AG04450 (cell line): ENCODE results near the gene FAM151A. TPM values are rescaled to one million over a fixed set of nuclear protein-coding genes. Genes with fewer than 3 reads are reported as not detected.

Experiments used
- CTCF ChIA-PET: fragments of 300-600, 350-600 bp; formaldehyde crosslinking; extraction: SDS; loops from one replicate; lab custom pipeline; 2022; ENCODE audit warnings: antibody characterized with exemption, inconsistent platforms; lab: Charles Lee
- POLR2A ChIA-PET: fragments of 350-600 bp; formaldehyde crosslinking; extraction: SDS; loops from one replicate; lab custom pipeline; 2021; ENCODE audit warnings: antibody characterized with exemption, inconsistent platforms; lab: Yijun Ruan, JAX
- DNase-seq: peaks from one replicate; pipeline ENCODE4 v3.0.0-alpha.2; 2011; ENCODE audit warnings: low read depth, low spot score
- H3K27ac ChIP-seq: one replicate; pipeline ENCODE4 v1.5.1; 2012; ENCODE audit warnings: low read depth, low read length, control low read depth
- H3K27me3 ChIP-seq: one replicate; pipeline ENCODE4 v1.6.0; 2012; ENCODE audit warnings: low read length; ENCODE audit not compliant: control insufficient read depth, insufficient read depth
- H3K4me3 ChIP-seq: 2 replicates; pipeline ENCODE4 v1.5.1; 2011; ENCODE audit warnings: mild to moderate bottlenecking, low read depth, low read length, control low read depth
- H3K9me3 ChIP-seq: 2 replicates; pipeline ENCODE4 v1.5.1; 2012; ENCODE audit warnings: low read length; ENCODE audit not compliant: control insufficient read depth, insufficient read depth
- polyA plus RNA-seq: library from polyadenylated mRNA; depleted of rRNA; stranded (reverse); fragments of >200 nt; gene quantifications from 2 replicates; pipeline ENCODE4 v1.2.3, GENCODE V29; 2011
- TF ChIP-seq, protein P1 (sequence below): IDR thresholded peaks from 2 replicates; pipeline ENCODE4 v1.5.1; 2011; ENCODE audit warnings: low read depth, low read length, control low read depth, inconsistent platforms

The FAM151A gene
- polyA plus RNA-seq, 1 experiment = not detected

DNA sequence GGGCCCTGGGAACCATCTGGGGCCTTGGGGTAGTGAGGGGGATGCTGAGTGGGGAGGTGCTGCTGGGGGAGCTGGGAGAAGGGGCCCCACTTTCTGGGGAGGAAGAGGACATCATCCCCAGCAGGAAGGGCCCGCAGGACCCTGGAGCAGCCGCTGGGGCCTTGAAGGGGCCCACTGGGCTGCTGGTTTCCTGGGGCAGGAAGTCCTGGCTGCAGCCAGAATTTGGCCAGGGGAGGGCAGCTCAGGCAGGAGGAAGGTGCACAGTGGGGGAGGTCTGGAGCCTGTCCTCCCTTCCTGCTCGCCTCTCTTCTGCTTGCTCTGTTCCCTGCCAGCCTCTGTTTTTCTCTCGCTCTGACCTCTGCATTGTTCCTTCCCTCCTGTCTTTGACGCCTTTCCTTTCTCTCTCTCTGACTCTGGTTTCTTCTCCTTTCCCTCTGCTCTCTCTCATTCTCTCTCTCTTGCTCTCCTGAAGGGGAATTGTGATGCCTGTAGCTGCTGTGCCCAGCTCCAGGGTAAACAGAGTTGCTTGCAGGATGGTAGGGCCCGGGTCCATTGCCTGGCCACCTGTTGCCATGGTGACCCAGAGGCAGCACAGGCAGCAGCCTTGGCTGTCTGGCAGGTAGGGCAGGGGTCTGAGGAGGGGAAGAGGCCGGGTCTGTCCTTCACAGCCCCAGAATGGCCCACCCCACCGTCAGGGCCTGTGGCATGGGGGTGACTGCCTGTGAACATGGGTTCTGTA is 51.4 kb downstream of the FAM151A start:
- ChIA-PET POLR2A (no interaction called here), CTCF (interaction anchor here (0.7 kb wide), 2 partner anchors 82 to 317 kb away, joined by 3 read pairs; no protein-coding TSS in a partner anchor)
- Histone ChIP-seq H3K9me3 (no peaks in the 10 kb centered on the region), H3K4me3 (no peak overlapping the region), H3K27ac (no peak overlapping the region), H3K27me3 (no peaks in the 10 kb centered on the region)
- TF ChIP-seq, protein P1, sequence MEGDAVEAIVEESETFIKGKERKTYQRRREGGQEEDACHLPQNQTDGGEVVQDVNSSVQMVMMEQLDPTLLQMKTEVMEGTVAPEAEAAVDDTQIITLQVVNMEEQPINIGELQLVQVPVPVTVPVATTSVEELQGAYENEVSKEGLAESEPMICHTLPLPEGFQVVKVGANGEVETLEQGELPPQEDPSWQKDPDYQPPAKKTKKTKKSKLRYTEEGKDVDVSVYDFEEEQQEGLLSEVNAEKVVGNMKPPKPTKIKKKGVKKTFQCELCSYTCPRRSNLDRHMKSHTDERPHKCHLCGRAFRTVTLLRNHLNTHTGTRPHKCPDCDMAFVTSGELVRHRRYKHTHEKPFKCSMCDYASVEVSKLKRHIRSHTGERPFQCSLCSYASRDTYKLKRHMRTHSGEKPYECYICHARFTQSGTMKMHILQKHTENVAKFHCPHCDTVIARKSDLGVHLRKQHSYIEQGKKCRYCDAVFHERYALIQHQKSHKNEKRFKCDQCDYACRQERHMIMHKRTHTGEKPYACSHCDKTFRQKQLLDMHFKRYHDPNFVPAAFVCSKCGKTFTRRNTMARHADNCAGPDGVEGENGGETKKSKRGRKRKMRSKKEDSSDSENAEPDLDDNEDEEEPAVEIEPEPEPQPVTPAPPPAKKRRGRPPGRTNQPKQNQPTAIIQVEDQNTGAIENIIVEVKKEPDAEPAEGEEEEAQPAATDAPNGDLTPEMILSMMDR = no peak
- DNase-seq = no peak

DNA sequence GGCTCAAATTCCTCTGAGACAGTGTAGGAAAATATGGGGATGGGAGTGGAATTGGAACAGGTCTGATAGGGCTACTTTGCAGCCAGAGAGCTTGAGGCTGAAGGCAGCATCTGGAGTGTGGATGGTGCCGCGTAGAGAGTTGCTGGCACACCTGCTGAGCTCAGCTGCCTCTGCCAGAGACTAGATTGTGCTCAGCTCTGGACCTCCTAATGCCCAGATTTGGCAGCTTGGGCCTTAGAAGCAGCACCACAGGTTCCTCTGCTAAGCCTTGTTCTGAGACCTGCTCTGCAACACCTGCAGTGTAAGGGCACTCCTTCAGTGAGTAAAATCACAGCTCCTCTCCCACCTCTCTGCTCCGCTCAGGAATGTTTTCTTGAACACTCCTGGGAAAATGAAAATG is 52.0 kb downstream of the FAM151A start:
- Histone ChIP-seq H3K4me3 (no peak overlapping the region), H3K27me3 (peaks cover 2% of the 10 kb centered on the region), H3K9me3 (no peaks in the 10 kb centered on the region), H3K27ac (no peak overlapping the region)
- ChIA-PET POLR2A (no interaction called here), CTCF (interaction anchor here (0.7 kb wide), 1 partner anchor 82 kb away, joined by 3 read pairs; no protein-coding TSS in a partner anchor)
- no peak for DNase-seq
- TF ChIP-seq, protein P1 = no peak

DNA sequence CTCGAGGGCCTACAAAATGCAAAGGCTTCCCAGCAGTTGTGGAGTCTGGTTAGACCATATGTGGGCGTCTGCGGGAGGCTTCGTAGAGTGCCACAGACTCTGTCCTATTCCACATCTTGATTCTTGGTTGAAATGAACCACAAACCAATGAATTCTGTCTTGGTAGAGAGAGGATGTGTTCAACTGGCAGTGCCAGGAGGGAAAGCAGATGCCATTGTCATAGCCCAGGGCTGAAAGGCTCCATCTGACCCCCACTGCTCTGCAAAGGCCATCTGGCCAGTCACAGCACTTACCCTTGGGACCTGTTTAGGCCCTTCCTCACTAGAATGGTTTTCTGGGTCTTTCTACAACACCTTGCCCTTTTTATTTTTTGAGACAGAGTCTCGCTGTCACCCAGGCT is 53.2 kb downstream of the FAM151A start:
- Histone ChIP-seq H3K27ac (no peak overlapping the region), H3K9me3 (no peaks in the 10 kb centered on the region), H3K4me3 (no peak overlapping the region), H3K27me3 (peaks cover 2% of the 10 kb centered on the region)
- no peak for DNase-seq
- ChIA-PET CTCF (no interaction called here), POLR2A (no interaction called here)
- TF ChIP-seq, protein P1 = no peak

DNA sequence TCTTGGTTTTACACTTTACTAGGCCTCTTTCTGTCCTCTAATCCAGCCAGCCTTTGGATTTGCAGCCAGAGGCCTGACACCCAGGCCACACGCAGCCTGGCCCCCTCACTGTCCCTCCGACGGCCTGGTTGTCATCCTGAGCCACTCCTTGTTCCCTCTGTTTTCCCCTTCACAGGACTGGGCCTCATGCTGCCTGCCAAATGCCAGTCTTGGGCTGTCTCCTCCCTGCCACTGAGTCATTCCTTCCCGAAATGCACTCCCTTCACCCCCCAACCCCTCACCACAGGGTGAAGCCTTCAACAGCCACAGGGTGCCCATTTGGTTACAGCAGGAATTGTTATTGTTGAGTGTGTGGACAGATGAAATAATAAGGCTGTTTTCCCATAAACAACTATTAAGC is 54.0 kb downstream of the FAM151A start:
- POLR2A ChIA-PET = no interaction called here
- Histone ChIP-seq H3K27ac (no peak overlapping the region), H3K9me3 (no peaks in the 10 kb centered on the region), H3K4me3 (no peak overlapping the region), H3K27me3 (peaks cover 4% of the 10 kb centered on the region)
- CTCF ChIA-PET = interaction anchor here (0.6 kb wide), 1 partner anchor 80 kb away, joined by 12 read pairs; no protein-coding TSS in a partner anchor
- TF ChIP-seq, protein P1 = no peak
- no peak for DNase-seq

DNA sequence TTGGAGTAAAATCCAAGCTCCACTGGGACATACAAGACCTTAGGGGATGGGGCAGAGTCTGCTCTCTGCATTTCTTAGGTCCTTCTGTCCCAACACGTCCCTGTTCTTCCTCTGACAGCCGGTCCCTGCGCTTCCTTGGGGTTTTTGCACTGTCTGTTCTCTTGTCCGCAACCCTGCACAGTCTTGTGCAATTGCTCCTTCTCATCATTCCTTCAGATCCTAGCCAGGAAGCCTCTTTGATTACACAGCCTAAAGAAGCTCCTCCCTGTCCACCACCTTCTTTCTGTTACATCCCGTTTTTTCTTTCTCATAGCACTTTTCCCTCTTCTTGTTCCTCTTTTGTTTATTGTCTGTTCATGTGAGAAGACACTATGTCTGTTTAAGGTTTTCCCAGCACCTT is 55.4 kb downstream of the FAM151A start:
- TF ChIP-seq, protein P1 = no peak
- Histone ChIP-seq H3K4me3 (no peak overlapping the region), H3K9me3 (no peaks in the 10 kb centered on the region), H3K27me3 (peaks cover 4% of the 10 kb centered on the region), H3K27ac (no peak overlapping the region)
- POLR2A ChIA-PET = no interaction called here
- CTCF ChIA-PET = no interaction called here
- no peak for DNase-seq
